ENCODE data around the gene MTHFS.
"Not testable (repeated sequence)": the region's sequence is repeated elsewhere in the genome, so short reads cannot be mapped to it uniquely, and the experiment has no call there.

- TF ChIP-seq, protein P1, sequence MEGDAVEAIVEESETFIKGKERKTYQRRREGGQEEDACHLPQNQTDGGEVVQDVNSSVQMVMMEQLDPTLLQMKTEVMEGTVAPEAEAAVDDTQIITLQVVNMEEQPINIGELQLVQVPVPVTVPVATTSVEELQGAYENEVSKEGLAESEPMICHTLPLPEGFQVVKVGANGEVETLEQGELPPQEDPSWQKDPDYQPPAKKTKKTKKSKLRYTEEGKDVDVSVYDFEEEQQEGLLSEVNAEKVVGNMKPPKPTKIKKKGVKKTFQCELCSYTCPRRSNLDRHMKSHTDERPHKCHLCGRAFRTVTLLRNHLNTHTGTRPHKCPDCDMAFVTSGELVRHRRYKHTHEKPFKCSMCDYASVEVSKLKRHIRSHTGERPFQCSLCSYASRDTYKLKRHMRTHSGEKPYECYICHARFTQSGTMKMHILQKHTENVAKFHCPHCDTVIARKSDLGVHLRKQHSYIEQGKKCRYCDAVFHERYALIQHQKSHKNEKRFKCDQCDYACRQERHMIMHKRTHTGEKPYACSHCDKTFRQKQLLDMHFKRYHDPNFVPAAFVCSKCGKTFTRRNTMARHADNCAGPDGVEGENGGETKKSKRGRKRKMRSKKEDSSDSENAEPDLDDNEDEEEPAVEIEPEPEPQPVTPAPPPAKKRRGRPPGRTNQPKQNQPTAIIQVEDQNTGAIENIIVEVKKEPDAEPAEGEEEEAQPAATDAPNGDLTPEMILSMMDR (conservative IDR thresholded peaks at IDR 0.05 in 1 of 2, IDR thresholded peaks at IDR 0.05 in 1 of 2; ENCODE audit: low read depth in 1 of 2, low read length in 2 of 2), result not testable (repeated sequence)
- not testable (repeated sequence) for TF ChIP-seq EZH2 (IDR thresholded peaks at IDR 0.05; ENCODE audit: low read length, missing control alignments)
Observed at GRCh38 chr15:79898786-79899185, 2.0 kb upstream of the MTHFS start.
